Thoracic aorta (tissue), 2 donors: Measurements from ENCODE around the gene PRRC2B. TPM values are rescaled to one million over a fixed set of nuclear protein-coding genes. Genes with fewer than 3 reads are reported as not detected.

ENCODE experiments used
- ATAC-seq: fragments of 150-250 bp; one replicate; pipeline ENCODE4 v1.8.0; 2017; ENCODE audit warnings: low read depth; ENCODE audit not compliant: insufficient number of reproducible peaks, low FRiP score
- DNase-seq: peaks from one replicate; pipeline ENCODE4 v3.0.0-alpha.2; 2020; ENCODE audit warnings: low spot score
- H3K27ac ChIP-seq, 2 donors: fragments of 200-600 bp; sonication (generic); 1 replicate in 1 of 2; 2 replicates in 1 of 2; pipeline ENCODE4 v1.5.1; 2016; ENCODE audit warnings: mild to moderate bottlenecking in 2 of 2, moderate library complexity in 2 of 2
- H3K27me3 ChIP-seq: fragments of 200-600 bp; sonication (generic); replicated peaks from 2 replicates; pipeline ENCODE4 v1.6.0; 2016; ENCODE audit warnings: mild to moderate bottlenecking; ENCODE audit not compliant: insufficient read depth
- H3K36me3 ChIP-seq: fragments of 200-600 bp; sonication (generic); one replicate; pipeline ENCODE4 v1.5.1; 2016
- H3K4me1 ChIP-seq, 2 donors: fragments of 200-600 bp; sonication (generic); 1 replicate in 1 of 2; 2 replicates in 1 of 2; pipeline versions ENCODE4 v1.5.1 to v1.6.0; 2016; ENCODE audit warnings: low read depth in 2 of 2, mild to moderate bottlenecking in 1 of 2; ENCODE audit not compliant: control insufficient read depth in 1 of 2
- H3K4me3 ChIP-seq: fragments of 200-600 bp; sonication (generic); 2 replicates; pipeline ENCODE4 v1.5.1; 2016; ENCODE audit warnings: mild to moderate bottlenecking
- H3K9me3 ChIP-seq: fragments of 200-600 bp; sonication (generic); 2 replicates; pipeline ENCODE4 v1.5.1; 2016
- CTCF ChIP-seq: fragments of 200-600 bp; sonication (generic); IDR thresholded peaks from one replicate; pipeline ENCODE4 v1.5.1; 2019; ENCODE audit warnings: antibody characterized with exemption
- total RNA-seq, 2 donors: library from RNA; depleted of rRNA; stranded (reverse); fragments of >200 nt; gene quantifications; one replicate each; pipeline versions ENCODE4 v1.1.0 to v1.2.3, GENCODE V29; 2016

The PRRC2B gene
- total RNA-seq, 2 donors from 2014 or later, result 162 to 198 TPM

GRCh38 chr9:131500377-131500776 is 106.5 kb downstream of the PRRC2B start:
- no peak overlapping the region for H3K4me3 ChIP-seq
- H3K36me3 ChIP-seq, result peaks cover 33% of the 10 kb centered on the region
- DNase-seq (no peak), ATAC-seq (no peak)
- H3K27me3 ChIP-seq, result no peaks in the 10 kb centered on the region
- H3K9me3 ChIP-seq, result no peaks in the 10 kb centered on the region
- no peak for TF ChIP-seq CTCF
- H3K27ac ChIP-seq, result no peak overlapping the region
- H3K4me1 ChIP-seq, result peaks cover 19 to 20% of the 10 kb centered on the region in 2 donors

- Histone ChIP-seq H3K4me1 (peaks cover 19 to 20% of the 10 kb centered on the region in 2 donors), H3K27ac (no peak overlapping the region), H3K36me3 (peaks cover 27% of the 10 kb centered on the region), H3K9me3 (no peaks in the 10 kb centered on the region), H3K4me3 (no peak overlapping the region), H3K27me3 (no peaks in the 10 kb centered on the region)
- no peak for ATAC-seq
- no peak for TF ChIP-seq CTCF
- no peak for DNase-seq
Observed at GRCh38 chr9:131500939-131501541, 107.2 kb downstream of the PRRC2B start.

- TF ChIP-seq CTCF, result no peak
- peak; percentile 32 for DNase-seq
- Histone ChIP-seq H3K9me3 (no peaks in the 10 kb centered on the region), H3K27me3 (no peaks in the 10 kb centered on the region), H3K27ac (no peak within 1 kb of the TSS), H3K4me1 (peaks cover 19 to 20% of the 10 kb centered on the region in 2 donors), H3K4me3 (peak within 1 kb of the TSS; percentile 86), H3K36me3 (peaks cover 7% of the 10 kb centered on the region)
- ATAC-seq, result peak; percentile 49
Observed at GRCh38 chr9:131502781-131503625, 109.1 kb downstream of the PRRC2B start, which contains the start of gene POMT1. POMT1 (plus strand) TSS chr9:131502918; CDS start chr9:131504219, 1,301 bp downstream.

GRCh38 chr9:131503626-131504465 is 110.0 kb downstream of the PRRC2B start:
- no peak for ATAC-seq
- H3K27me3 ChIP-seq, result no peaks in the 10 kb centered on the region
- no peak for DNase-seq
- H3K36me3 ChIP-seq, result no peaks in the 10 kb centered on the region
- no peaks in the 10 kb centered on the region for H3K9me3 ChIP-seq
- H3K4me1 ChIP-seq, result peaks cover 19 to 20% of the 10 kb centered on the region in 2 donors
- TF ChIP-seq CTCF, result no peak
- H3K27ac ChIP-seq, result no peak overlapping the region
- H3K4me3 ChIP-seq, result peak overlapping the region; percentile 86

GRCh38 chr9:131505012-131505411 is 111.1 kb downstream of the PRRC2B start:
- H3K9me3 ChIP-seq, result no peaks in the 10 kb centered on the region
- H3K27ac ChIP-seq, result no peak overlapping the region
- H3K27me3 ChIP-seq, result no peaks in the 10 kb centered on the region
- peaks cover 19 to 20% of the 10 kb centered on the region in 2 donors for H3K4me1 ChIP-seq
- H3K4me3 ChIP-seq, result no peak overlapping the region
- TF ChIP-seq CTCF, result no peak
- no peak for ATAC-seq
- no peak for DNase-seq
- peaks cover 4% of the 10 kb centered on the region for H3K36me3 ChIP-seq
